HG02840 (cell line): ENCODE measurements around the gene SEMA6D.

Source experiments
- ATAC-seq: cut with Tn5 transposase; IDR thresholded peaks from one replicate; pipeline ENCODE4 v1.9.1; 2021; ENCODE audit warnings: mild to moderate bottlenecking, moderate library complexity, moderate number of reproducible peaks; ENCODE audit not compliant: unreplicated experiment, low FRiP score

SEMA6D gene, protein sequence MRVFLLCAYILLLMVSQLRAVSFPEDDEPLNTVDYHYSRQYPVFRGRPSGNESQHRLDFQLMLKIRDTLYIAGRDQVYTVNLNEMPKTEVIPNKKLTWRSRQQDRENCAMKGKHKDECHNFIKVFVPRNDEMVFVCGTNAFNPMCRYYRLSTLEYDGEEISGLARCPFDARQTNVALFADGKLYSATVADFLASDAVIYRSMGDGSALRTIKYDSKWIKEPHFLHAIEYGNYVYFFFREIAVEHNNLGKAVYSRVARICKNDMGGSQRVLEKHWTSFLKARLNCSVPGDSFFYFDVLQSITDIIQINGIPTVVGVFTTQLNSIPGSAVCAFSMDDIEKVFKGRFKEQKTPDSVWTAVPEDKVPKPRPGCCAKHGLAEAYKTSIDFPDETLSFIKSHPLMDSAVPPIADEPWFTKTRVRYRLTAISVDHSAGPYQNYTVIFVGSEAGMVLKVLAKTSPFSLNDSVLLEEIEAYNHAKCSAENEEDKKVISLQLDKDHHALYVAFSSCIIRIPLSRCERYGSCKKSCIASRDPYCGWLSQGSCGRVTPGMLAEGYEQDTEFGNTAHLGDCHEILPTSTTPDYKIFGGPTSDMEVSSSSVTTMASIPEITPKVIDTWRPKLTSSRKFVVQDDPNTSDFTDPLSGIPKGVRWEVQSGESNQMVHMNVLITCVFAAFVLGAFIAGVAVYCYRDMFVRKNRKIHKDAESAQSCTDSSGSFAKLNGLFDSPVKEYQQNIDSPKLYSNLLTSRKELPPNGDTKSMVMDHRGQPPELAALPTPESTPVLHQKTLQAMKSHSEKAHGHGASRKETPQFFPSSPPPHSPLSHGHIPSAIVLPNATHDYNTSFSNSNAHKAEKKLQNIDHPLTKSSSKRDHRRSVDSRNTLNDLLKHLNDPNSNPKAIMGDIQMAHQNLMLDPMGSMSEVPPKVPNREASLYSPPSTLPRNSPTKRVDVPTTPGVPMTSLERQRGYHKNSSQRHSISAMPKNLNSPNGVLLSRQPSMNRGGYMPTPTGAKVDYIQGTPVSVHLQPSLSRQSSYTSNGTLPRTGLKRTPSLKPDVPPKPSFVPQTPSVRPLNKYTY

DNA sequence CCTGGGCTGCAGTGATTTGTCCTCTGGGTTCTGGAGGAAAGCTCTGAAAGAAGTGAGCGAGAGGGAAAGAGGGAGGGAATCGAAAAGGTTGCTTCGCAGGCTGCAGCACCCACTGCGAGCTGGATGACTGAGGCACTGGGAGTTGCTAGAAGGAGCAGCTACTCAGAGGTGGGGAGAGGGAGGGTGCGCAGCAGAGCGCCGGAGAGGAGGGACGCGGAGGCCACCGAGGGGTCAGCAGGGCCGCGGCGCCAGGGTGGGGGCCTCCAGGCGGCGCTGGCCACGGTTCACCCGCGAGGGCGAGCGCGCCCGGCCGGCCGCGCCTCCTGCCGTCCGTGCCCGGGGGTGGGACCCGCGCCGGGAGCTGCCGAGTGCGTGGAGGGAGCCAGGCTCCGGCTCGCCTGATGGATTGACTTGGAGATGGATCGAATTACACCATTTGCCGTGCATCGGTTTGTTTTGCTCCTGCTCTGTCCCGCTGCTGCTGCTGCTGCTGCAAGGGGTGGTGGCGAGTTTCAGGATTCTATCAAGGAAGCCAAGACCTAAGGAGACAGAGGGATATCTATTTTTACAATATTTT, at the start of gene SEMA6D:
Gene SEMA6D, plus strand, starts transcription at position 470 of the 577 bp plus-strand sequence. CDS start 42,294 bp downstream, outside the sequence.
- ATAC-seq = no peak

DNA sequence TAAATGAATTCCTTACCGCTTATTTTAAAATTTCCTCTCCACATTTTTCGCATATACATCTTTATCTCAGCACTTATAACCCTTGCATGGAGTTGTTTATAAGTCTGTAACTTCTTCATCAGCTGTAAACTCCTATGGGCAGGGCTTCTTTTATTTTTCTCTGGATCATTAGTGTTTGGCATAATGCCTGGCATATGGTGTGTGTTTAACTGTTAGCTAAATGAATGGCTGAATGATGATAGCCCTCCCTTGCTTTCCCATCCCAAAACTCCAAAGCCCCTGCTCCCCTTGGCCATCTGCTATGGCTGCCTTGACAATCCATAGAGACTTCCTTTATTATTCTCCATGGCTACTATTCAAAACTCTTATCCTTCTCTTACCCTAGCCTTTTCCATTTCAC, 48.1 kb upstream of the SEMA6D start:
- no peak for ATAC-seq

GRCh38 chr15:47670365-47670764, 46.9 kb upstream of the SEMA6D start:
- ATAC-seq = no peak

DNA sequence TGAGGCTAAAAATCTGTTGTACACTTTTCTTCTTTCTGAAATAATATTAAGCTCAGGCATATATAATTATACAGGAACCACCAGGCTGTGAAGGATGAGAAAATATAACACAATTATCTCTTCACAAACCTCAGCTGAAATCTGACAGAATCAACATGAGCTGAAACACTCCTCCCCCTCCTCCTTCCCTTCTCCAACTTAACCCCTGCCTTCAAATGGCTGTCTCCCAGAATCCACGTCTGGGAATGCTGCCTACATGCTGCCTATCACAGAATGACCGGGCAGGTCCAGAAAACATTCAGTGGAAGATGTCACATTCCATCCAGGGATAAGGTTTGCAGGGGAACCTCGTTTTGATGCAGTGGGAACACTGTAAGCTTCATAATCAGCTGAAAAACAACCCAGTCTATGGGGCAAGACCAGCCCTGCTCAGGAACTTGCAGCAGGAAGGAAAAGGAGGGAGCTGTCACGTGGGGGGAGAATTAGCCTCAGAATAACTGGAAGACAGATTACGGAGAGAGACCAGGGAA, 44.0 kb upstream of the SEMA6D start:
- no peak for ATAC-seq

GRCh38 chr15:47674586-47675232, 42.6 kb upstream of the SEMA6D start:
- ATAC-seq = no peak

DNA sequence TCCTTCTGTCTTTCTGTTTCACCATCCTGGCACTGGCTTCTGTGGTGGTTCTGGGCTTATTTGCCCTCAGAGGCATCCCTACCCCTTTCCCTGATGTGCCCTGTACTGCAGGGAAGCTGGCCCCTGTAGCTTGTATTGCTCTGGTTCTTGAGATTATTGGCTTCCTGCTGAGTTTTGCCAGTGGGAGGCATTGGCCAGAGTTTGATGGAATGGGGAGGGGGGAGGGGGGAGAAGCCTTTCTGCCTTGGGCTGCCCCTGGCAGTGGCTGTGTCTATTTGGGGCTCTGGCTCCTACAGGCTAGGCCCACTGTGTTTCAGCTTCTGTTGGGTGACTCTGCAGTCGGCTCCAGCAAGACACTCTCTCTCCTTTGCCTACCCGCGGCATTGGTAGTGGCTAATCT, 41.6 kb upstream of the SEMA6D start:
- no peak for ATAC-seq

DNA sequence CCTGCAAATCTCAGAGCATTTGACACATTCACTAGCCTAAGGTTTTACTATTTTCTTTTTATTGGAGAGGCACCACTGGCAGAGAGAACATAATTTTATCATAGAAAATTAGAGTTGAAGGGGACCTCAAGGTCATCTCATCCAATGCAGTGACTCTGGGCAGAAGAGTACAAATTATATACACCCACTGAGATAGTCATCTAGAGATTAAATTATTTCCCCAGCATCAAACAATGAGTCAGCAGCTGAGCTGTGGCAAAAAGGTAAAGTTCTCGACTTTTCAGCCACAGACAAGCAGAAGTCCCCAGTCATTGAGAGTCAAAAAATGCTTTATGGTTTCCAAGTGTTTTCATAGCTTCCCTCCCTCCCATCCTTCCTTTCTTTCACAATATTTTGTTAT, 39.3 kb upstream of the SEMA6D start:
- ATAC-seq = no peak

GRCh38 chr15:47682661-47683060, 34.6 kb upstream of the SEMA6D start:
- ATAC-seq = no peak

DNA sequence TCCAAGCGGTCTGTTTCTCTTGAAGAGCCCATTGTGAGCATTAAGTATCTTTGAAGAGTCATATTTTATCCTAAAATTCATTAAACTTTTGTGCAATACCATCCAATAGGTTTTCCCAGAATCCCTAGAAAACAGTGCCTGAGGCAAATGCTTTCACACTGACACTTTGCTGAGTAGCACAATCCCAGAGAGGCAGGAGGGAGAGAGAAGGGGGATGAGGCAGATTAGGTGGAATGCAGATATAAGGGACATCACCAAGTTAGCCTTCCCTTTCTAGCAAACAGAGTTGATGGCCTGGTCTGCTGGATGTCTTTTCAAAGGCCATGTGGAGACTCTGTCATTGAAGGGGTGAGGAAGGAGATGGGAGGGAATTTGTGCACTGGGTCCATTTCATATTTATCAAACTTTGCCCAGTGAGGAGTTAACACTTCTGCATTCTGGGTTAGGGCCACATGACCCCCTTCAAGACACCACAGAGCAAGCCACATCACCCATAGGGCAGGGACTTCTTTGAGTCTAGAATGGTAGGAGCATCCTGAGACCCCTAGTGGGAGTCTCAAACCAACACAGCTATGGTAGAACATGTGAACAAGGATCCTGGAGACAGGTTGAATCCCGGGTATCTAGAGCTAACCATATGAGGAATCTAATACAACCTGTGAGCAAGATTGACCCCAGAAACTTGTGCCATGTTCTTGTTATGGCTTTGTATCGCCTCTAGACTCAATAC, 32.0 kb upstream of the SEMA6D start:
- ATAC-seq = no peak

GRCh38 chr15:47688573-47689086, 28.7 kb upstream of the SEMA6D start:
- ATAC-seq = no peak

DNA sequence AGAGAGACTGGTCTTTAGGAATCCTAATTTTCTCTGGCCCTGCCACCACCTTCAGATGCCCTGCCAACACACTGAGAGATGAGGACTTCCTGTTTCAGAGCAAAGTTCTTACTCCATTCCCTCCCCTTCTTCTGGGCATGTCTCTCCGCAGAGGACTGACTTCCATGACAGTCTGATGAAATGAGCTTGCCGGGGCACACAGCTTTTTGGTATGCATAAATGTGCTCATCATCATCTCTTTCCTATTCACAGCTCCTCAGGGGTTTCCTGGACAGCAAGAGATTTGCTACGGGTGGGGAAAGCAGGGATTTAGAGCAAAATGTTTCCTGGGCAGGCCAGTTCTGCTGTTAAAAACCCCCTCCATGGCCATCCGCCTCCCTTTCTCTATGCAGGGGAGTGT, 27.6 kb upstream of the SEMA6D start:
- ATAC-seq = no peak

DNA sequence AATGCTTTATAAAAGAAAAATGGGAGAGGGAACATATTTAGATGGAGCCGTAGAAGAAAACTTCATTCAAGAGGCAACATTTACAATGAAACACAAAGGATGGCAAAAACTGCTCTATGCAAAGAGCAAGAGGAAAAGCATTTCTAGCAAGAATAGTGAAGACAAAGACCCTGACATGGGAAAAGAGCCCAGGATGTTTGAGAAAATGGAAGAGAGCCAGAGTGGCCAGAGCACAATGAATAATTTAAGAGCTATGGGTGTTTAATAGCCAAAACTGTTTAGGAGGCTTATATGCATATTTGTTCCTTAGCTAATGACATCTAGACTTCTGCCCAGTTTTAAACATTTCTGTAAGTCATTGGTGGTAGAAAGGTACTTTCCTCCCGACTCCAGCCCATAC, 25.4 kb upstream of the SEMA6D start:
- no peak for ATAC-seq

GRCh38 chr15:47696351-47696750, 21.0 kb upstream of the SEMA6D start:
- no peak for ATAC-seq

DNA sequence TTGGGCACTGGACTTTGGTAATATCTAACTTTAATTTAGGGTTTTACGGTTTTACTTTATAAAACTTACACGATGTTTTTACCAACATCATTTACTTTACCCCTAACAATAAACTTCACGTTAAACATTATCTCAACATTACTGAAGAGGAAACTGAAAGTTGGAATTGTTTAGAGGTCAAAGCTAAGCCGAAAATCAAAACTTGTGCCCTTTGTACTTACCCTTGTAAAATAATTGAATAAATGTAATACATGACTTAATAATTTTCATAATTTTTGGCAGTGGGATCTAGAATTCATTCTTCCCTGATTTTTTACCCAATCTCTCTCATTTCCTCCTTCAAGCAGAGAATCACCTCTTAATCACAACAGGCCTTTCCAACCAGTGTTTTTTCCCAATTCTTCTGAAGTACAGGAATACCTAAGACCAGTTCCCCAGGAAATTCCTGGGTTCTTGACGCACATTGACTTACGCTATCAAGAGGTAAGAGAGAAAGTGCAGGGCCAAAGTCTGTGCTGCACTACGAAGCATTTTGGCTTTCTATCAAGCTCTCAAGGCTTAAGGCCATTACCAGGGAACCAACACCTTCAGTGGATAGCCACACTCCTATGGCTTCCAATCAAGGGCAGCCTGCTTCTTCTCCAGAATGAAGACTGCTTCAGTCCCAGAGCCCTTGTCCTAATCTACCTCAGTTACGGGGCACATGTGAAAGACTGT, 11.9 kb upstream of the SEMA6D start:
- no peak for ATAC-seq

DNA sequence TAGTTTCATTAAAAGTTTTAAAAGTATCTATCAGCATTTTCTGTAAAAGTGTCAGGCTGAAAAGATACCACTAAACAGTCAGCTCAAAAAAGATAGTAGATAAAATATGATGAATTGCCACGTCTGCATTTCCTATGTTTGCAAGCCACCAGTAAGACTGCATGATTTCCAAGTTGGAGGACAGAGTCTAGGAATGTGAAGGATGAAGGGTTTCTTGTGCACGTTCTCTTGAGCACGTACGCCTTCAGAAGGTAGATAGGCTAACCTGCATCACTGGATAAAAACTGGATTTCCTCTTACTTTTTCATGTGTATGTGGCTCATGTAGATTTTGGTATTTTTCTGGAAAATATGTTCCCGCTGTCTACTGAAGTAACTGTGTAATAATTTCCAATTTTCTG, 9.9 kb upstream of the SEMA6D start:
- no peak for ATAC-seq

DNA sequence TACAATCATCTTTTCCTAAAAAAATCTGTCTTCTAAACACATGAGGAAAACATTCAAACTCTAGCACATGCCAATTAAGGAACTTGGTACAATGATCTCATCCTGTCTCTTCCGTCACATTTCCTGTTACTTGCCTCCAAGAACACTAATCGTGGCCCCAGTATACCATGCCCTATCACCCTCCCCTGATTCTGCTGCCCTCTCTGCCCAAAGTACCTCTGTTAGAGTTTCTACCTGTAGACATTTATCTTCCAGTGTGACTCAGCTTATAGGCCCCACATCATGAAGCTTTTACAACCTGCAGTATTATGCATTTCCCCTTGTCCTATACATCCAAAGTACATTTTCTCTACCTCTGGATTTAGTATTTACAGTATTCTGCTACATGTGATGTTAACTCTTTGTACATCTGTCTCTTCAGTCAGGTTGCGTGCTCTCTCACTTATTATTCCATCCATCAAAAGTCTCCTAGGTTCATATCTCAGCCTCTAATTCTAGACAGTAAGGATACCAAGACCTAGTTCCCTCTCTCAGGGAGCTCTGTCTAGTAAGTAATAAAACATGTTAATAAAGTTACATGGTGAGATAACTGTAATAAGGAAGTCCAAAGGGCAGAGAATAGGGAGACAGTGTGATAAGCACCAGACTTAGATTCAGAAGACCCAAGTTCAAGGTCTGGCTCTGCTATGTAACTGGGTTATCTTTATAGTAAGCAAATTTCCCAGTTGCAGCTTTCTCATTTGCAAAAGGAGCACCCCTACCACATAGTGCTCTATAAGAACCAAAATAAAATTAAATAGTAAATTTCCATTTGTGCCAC, 8.9 kb upstream of the SEMA6D start:
- ATAC-seq = no peak

DNA sequence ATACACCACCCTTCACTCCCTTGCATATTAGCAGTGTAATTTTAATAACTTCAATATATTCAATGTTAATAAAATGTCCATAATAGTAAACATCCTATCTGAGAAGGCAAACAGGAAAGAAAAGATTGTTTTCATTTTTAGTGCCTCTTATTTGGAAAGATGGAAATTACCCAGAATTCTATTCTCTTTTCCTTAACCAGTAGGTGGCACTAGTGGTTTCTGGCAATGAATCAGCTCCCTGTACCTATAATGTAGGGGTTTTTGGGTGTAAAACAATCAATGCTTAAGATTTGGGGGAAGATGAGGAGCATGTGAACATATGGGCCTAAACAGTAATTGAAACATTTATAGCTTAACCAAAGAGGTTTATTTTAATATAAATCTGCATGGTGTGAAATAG, 5.7 kb upstream of the SEMA6D start:
- ATAC-seq = no peak

GRCh38 chr15:47715402-47715801, 1.9 kb upstream of the SEMA6D start:
- ATAC-seq = no peak
